GM21526 (cell line): ENCODE data around the gene CARMIL1.
"Not testable (repeated sequence)": the region's sequence is repeated elsewhere in the genome, so short reads cannot be mapped to it uniquely, and the experiment has no call there.

ENCODE experiments used
- ATAC-seq: cut with Tn5 transposase; IDR thresholded peaks from one replicate; pipeline ENCODE4 v1.9.1; 2021; ENCODE audit warnings: moderate library complexity; ENCODE audit not compliant: unreplicated experiment, low FRiP score

The CARMIL1 gene

DNA sequence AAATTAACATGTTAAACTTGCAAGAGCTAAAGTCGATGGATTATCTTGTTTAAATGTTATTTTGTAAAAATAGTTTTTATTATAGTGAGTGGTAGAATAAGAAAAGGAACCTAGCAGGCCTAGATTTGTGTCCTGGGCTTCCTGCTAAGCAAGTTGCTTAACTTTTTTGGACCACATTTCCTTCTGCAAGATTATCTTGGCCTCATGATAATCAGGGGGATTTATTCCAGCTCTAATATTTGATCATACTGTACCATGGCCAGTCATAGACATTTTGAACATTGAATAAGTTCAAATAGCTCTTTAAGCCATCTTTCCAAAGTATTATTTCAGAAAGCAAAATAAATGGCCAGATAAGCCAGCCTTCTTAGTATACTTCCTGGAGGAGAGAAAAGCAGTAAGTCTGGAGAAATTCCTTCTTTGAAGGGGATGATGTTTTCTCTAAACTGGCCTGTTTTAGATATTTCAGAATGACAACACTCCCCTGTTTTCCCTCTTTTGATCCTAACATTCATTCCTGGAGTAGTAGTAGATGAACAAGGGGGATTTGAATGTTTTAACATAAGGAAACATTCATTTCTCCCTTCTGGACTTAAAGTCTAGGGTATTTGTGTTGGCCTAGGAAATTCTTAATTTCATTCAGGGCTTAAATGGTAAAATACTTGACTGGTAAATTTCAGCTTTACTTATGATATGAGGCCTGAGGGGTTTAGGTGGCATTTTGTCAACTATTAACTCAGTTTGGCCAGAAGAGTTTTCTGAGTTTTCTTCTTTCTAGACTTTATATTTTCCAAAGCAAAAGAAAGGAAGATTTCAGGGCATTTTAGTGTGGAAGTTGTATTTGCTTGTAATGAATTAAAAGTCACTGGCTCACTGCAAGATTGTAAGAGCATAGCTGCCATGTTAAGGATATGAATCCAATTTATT is 264.1 kb downstream of the CARMIL1 start:
- ATAC-seq: no peak

- no peak for ATAC-seq
Observed at GRCh38 chr6:25544833-25545232, 265.7 kb downstream of the CARMIL1 start.

- ATAC-seq: no peak
Observed at GRCh38 chr6:25547797-25548196, 268.6 kb downstream of the CARMIL1 start.

DNA sequence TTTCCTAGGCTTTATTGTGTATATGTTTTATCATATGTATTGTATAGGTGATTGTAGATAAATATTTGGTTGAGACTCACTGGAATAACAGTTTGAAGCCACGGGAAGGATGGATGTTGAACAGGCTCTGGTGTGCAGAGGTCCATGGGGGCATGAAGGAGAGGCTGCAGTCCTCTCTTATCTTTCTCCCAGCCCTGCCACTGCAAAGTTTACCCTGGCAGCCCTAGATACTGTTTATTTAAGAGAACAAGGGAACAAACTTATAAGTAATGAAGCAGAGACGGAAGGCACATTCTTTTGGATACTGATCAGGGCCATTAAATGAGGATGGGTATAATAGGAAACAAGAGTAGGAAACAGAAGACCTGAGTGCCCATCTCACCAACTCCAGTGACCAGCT is 269.3 kb downstream of the CARMIL1 start:
- ATAC-seq: no peak

- ATAC-seq: no peak
Observed at GRCh38 chr6:25550631-25551030, 271.5 kb downstream of the CARMIL1 start.

DNA sequence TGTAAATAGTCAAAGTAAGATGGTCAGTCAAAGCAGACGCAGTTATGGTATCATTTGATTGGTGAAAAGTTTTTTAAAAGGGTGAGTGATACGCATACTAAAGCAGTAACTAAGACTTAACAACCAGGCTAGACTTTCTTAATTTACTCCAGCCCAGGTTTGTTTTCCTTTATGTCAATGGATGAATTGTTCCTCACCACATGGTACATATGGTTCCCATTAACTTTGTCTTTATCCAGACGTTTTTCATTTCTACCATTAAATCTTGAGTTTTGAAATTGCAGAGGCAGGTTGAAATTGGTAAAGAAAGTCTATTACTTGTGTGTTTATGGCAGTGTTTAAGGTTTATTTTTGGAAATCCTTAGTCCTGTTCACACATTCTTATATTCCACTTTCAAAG is 274.3 kb downstream of the CARMIL1 start:
- no peak for ATAC-seq

- no peak for ATAC-seq
Observed at GRCh38 chr6:25555188-25555587, 276.0 kb downstream of the CARMIL1 start.

GRCh38 chr6:25556516-25556915 is 277.3 kb downstream of the CARMIL1 start:
- no peak for ATAC-seq

DNA sequence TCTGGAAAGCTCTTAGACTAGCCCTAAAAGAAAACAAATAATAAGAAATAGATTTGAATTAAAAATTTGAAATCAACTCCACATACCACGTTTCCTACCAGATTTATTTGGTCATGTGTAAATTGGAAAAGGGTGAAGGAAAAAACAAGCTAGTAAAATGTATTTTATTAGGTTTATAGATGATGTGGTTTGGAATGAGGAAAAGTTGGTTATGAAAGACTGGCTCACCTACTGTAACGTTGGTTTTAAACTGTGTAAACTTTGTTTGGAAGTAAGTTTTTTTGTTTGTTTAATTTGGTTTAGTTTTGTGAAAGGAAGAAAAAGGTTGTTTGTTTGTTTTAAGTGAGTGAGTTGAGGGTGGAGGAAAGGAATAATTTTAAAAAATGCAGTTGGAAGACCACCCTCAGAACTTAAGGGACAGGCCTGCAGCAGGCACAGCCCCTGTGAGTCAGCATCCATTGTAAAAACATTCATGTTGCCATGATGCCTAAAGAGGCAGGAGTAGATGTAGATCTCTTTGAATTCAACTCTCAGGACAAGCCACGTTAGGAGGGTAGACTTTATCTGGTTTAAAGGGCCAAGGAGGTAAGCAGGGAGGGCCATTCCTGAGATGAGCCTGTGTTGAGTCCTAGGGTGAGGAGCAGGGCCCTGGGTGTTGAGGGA is 279.1 kb downstream of the CARMIL1 start:
- ATAC-seq: no peak

DNA sequence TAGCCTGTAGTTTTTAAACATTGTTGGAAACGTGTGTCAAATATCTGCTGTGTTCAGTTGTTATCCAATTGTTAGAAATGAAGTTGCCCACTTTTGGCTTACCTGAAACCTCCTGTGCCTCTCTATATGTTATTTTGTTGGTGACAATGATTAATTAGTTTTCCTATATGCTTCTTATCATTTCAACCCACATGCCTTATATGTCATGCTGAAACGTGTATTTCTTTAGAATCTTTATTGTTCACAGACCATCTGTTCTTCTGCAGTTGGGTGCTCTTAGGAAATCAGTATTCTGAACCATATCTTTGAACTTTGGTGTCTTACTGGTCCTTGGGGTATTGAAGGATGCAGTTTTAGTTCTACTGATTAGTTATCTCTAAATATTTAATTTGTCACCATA is 281.7 kb downstream of the CARMIL1 start:
- ATAC-seq: no peak

DNA sequence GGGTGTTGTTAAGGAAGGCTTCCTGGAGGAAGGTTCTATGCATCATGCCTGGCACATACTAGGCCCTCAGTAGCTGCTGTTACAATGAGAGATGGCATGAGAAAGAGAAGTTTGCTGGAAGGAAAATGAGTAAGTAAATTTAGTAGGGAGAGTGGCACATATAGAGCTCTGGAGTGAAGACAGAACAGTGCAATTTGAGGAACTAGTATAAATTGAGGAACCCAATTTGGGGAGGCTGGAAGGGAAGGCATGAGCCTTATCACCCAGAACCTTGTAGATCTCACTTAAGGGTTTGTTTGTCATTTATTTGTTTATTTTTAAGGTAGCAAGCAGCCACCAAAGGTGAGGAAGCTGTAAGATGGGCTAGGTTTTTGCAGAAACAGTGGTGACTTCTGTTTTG is 285.8 kb downstream of the CARMIL1 start:
- ATAC-seq: no peak

DNA sequence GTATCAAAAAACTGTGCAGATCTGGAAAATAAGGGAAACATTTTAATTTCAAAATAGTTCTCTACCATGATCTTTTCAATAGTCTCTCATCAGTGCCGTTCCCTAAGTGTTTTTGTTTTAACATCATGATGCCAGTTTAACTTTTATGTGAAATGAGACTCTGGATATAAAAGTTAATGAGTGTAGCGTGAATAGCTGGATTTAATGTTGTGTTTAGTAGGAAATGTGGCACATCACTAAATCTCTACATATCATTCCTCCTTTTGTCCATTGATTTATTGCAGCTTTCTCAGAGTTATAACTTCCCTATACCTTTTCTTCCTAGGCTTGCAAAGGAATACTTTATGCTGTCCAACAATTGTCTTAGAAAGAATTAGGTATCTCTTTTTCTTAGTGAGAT is 291.4 kb downstream of the CARMIL1 start:
- ATAC-seq: no peak

DNA sequence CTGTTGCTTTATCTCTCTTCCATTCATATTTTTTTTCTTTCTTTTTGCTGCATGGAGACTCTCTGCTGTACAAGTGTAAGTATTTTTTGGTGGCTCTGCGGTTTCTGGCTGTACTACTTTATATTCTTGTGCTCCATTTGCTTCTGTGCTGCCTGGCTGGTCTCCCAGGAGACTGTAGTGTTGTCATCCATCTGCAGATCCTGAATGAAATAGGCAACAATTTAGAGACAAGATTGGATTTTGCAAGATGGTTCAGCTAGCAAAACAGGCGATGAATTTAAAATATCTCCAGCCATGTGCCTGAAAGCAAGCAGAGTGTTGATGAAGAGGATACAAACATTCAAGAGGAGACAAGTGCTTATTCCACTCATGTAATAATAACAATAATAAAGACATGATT is 297.7 kb downstream of the CARMIL1 start:
- ATAC-seq: no peak

DNA sequence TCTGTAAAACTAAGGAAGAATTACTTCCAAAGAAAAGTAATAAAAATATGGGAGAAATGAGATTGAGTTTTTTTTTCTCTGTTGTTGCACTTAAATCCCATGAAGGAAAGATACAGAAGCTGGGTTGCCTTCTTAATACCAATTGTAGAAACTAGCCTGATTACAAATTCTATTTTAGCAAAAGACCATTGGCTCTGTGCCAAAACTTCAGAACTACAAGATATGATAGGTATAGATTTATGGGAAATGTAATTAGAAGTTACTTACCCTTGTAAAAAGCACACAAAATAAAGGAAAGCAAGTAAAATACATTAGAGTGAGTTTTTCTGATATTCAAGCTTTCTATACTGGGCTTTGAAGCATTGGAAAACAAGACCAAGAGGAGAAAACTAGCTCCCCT is 299.4 kb downstream of the CARMIL1 start:
- ATAC-seq: no peak

GRCh38 chr6:25579391-25579883 is 300.3 kb downstream of the CARMIL1 start:
- ATAC-seq: no peak

DNA sequence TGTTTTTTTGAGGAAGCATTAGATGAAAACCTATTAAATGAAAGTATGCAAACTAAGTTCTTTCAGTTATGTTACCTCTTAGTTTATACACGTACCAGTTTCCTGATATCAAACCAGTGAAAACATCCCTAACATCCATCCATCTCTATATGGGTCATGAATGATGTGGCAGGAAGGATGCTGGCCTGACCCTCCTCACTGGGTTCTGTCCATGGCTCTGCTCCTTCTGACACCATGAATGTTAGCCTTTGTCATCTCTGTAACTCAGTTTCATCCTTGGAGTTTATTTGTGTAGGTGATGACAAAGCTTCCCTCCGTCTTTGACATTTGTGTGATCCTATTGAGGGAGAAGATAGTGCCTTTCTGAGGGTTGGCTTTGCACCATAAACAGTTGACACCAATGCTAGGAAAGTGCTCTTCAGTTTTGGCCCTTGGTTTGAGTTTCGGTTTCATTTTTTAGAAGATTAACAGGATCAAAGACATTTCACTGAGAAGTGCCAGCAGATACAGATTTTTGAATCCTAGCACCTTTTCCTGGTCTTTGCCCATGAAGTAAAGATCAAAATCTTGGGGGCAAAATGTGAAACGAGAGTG is 300.8 kb downstream of the CARMIL1 start:
- no peak for ATAC-seq

GRCh38 chr6:25582101-25582500 is 302.9 kb downstream of the CARMIL1 start:
- no peak for ATAC-seq

DNA sequence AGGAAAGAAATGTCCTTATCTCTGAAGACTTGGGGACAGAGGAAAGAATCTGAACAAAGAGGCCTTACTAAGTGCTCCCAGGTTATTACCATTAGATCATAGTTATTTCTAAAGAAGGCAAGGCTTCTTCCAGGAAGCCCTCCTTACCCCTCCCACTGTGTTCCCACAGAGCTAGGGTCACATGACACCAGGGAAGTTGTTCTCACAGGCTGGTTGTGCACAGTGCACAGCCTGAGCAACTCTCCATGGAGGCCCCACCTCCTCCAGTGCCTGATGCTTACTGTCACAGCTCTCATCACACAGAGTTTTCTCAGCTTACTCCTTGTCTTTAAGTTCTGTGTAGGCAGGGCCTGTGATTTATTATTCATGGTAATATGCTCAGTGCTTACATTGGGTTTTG is 303.9 kb downstream of the CARMIL1 start:
- ATAC-seq: no peak

DNA sequence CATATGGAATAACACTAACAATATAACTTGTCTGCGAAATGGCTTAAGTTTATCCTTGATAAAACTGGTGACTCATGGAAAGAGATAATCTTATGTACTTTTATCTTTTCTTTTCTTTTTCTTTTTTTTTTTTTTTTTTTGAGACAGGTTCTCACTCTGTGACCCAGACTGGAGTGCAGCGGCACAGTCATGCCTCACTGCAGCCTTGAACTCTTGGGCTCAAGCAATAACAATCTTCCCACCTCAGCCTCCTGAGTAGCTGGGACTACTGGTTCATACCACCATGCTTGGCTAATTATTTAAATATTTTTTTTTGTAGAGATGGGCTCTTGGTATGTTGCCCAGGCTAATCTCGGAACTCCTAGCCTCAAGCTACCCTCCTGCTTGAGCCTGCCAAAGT is 304.7 kb downstream of the CARMIL1 start:
- no peak for ATAC-seq

GRCh38 chr6:25585225-25585624 is 306.1 kb downstream of the CARMIL1 start:
- no peak for ATAC-seq

- ATAC-seq: not testable (repeated sequence)
Observed at GRCh38 chr6:25586119-25586518, 306.9 kb downstream of the CARMIL1 start.
